B cell (primary cell): ENCODE data around the gene KIF4B. TPM values are rescaled to one million over a fixed set of nuclear protein-coding genes. Genes with fewer than 3 reads are reported as not detected.

Source experiments
- ATAC-seq: fragments of 200-7000 bp; cut with Tn5 transposase; one replicate; pipeline ENCODE4 v1.10.0; 2021; ENCODE audit warnings: low read depth, mild to moderate bottlenecking, moderate number of reproducible peaks, moderate library complexity
- CTCF ChIA-PET: fragments of 350-600 bp; sonication (Branson Sonifier 250); formaldehyde crosslinking; loops from one replicate; lab custom pipeline; 2021; ENCODE audit warnings: antibody characterized with exemption, inconsistent platforms; lab: Charles Lee
- POLR2A ChIA-PET: fragments of 350-600 bp; sonication (Branson Sonifier 250); formaldehyde crosslinking; loops from one replicate; lab custom pipeline; 2021; ENCODE audit warnings: antibody characterized with exemption; lab: Charles Lee
- DNase-seq: peaks from one replicate; pipeline ENCODE4 v3.0.0; 2013
- H2AFZ ChIP-seq: 2 replicates; pipeline ENCODE4 v1.6.1; 2012; ENCODE audit warnings: mild to moderate bottlenecking, low read depth, low read length; ENCODE audit not compliant: insufficient read depth, poor library complexity, severe bottlenecking
- H3K27ac ChIP-seq, 2 donors: 1 replicate in 1 of 2; 2 replicates in 1 of 2; pipeline ENCODE4 v1.5.1; 2012 to 2013; ENCODE audit warnings: low read length in 2 of 2, mild to moderate bottlenecking in 2 of 2, moderate library complexity in 1 of 2
- H3K27me3 ChIP-seq, 4 experiments: fragments of 200-600 bp in 1 of 4; sonication (generic) in 1 of 4; replicated peaks in 1 of 4; 1 replicate in 2 of 4; 2 replicates in 2 of 4; pipeline versions ENCODE4 v1.6.1 to v1.7.0; 2013 to 2016; ENCODE audit warnings: low read length in 3 of 4, mild to moderate bottlenecking in 2 of 4, mixed read lengths in 1 of 4, moderate library complexity in 1 of 4; ENCODE audit not compliant: insufficient read depth in 4 of 4, control insufficient read depth in 3 of 4; ENCODE audit errors: control extremely low read depth in 1 of 4
- H3K36me3 ChIP-seq, 2 experiments: replicated peaks in 1 of 2; 1 replicate in 1 of 2; 2 replicates in 1 of 2; pipeline versions ENCODE4 v1.6.1 to v1.7.1; 2013; ENCODE audit warnings: low read length in 1 of 2; ENCODE audit not compliant: insufficient read depth in 2 of 2, control insufficient read depth in 1 of 2; ENCODE audit errors: control extremely low read depth in 1 of 2, extremely low read depth in 1 of 2
- H3K4me1 ChIP-seq, 2 donors: fragments of 200-600 bp in 1 of 2; sonication (generic) in 1 of 2; 1 replicate in 1 of 2; 2 replicates in 1 of 2; pipeline versions ENCODE4 v1.5.1 to v1.6.1; 2013 to 2017; ENCODE audit warnings: low read length in 2 of 2; ENCODE audit not compliant: control insufficient read depth in 2 of 2, insufficient read depth in 2 of 2
- H3K4me2 ChIP-seq: replicated peaks from 2 replicates; pipeline ENCODE3; 2012; ENCODE audit warnings: mild to moderate bottlenecking, low read depth, low read length; ENCODE audit not compliant: poor library complexity, severe bottlenecking
- H3K4me3 ChIP-seq, 5 experiments: fragments of 200-600 bp in 1 of 5; sonication (generic) in 1 of 5; 1 replicate in 3 of 5; 2 replicates in 2 of 5; pipeline versions ENCODE4 v1.5.1 to v1.7.0; 2011 to 2016; ENCODE audit warnings: low read length in 4 of 5, mild to moderate bottlenecking in 4 of 5, low read depth in 2 of 5, control low read depth in 1 of 5, moderate library complexity in 1 of 5; ENCODE audit not compliant: insufficient read depth in 1 of 5; ENCODE audit errors: control extremely low read depth in 1 of 5, extremely low read depth in 1 of 5
- H3K79me2 ChIP-seq: fragments of 200-600 bp; sonication (generic); one replicate; pipeline ENCODE4 v1.6.0; 2016; ENCODE audit warnings: low read length; ENCODE audit not compliant: control insufficient read depth, insufficient read depth
- H3K9ac ChIP-seq: fragments of 200-600 bp; sonication (generic); 2 replicates; pipeline ENCODE4 v1.6.1; 2017; ENCODE audit warnings: mild to moderate bottlenecking, low read length, moderate library complexity
- H3K9me3 ChIP-seq, 3 donors: one replicate each; pipeline versions ENCODE4 v1.6.1 to v1.7.1; 2013; ENCODE audit warnings: low read length in 2 of 3; ENCODE audit not compliant: control insufficient read depth in 2 of 3, insufficient read depth in 1 of 3; ENCODE audit errors: control extremely low read depth in 1 of 3
- H4K20me1 ChIP-seq: 2 replicates; pipeline ENCODE4 v1.6.0; 2012; ENCODE audit warnings: mild to moderate bottlenecking, low read length; ENCODE audit not compliant: insufficient read depth, control insufficient read depth, poor library complexity, severe bottlenecking
- H3K27ac Mint-ChIP-seq: one replicate; pipeline ENCODE4 v1.8.0; 2021; ENCODE audit warnings: mixed read lengths
- H3K27me3 Mint-ChIP-seq: one replicate; pipeline ENCODE4 v1.8.0; 2021; ENCODE audit warnings: mixed read lengths
- H3K4me1 Mint-ChIP-seq: one replicate; pipeline ENCODE4 v1.8.0; 2021; ENCODE audit warnings: mixed read lengths
- H3K4me3 Mint-ChIP-seq: one replicate; pipeline ENCODE4 v1.8.0; 2021; ENCODE audit warnings: mixed read lengths
- H3K9me3 Mint-ChIP-seq: one replicate; pipeline ENCODE4 v1.8.0; 2022; ENCODE audit warnings: mixed read lengths; ENCODE audit not compliant: insufficient read depth
- EZH2 ChIP-seq: IDR thresholded peaks from 2 replicates; pipeline ENCODE4 v1.6.1; 2012; ENCODE audit warnings: borderline replicate concordance, low read depth, mild to moderate bottlenecking, moderate library complexity, low read length; ENCODE audit not compliant: insufficient read depth, poor library complexity, severe bottlenecking
- WGBS: methylation state at CpG from one replicate; pipeline ENCODE4 v1.1.5; 2013; ENCODE audit warnings: missing lambda C conversion rate; ENCODE audit not compliant: insufficient coverage; 5-methylcytosine and 5-hydroxymethylcytosine counted together
- intact Hi-C: fragments of 100-400 bp; cut with micrococcal nuclease; formaldehyde crosslinking; loops from one replicate; pipeline ENCODE4 v1.10.0; 2022
- polyA plus RNA-seq: library from polyadenylated mRNA; depleted of rRNA; stranded (reverse); fragments of >200 nt; gene quantifications from 2 replicates; pipeline ENCODE4 v1.2.3, GENCODE V29; 2012
- total RNA-seq, 2 donors: library from RNA; stranded (reverse); fragments of 120-200 nt in 1 of 2; gene quantifications; 1 replicate in 1 of 2; 2 replicates in 1 of 2; pipeline versions ENCODE4 v1.2.3 to v1.2.4, GENCODE V29; 2013 to 2022
- TF ChIP-seq, protein P1 (sequence below): fragments of 200-600 bp; IDR thresholded peaks from one replicate; pipeline ENCODE4 v1.8.0; 2022; ENCODE audit warnings: antibody characterized with exemption, mild to moderate bottlenecking

KIF4B gene
- total and polyA plus RNA-seq, 2 donors (not counting 1 experiment from before 2014, with no cell fraction given) = not detected

DNA sequence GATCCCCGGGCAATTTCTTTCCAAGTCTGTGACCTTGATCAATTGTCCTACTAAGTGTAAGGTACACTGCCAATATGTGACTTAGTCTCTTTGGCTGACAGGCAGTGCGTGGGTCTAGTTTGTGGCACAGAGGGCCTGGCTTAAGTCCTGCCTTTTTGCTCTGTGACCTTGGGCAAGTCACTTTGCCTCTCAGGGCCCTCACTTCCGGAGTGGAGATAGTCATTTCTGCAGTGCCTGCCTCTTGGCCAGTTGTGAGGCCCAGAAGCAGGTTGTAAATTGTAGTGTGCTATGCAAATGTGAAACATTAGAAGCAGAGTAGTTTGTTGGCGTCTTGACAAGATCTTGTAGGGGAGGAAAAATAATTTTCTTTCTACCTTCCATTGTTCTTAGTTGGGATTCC lies 39.0 kb downstream of the KIF4B start:
- TF ChIP-seq, protein P1, sequence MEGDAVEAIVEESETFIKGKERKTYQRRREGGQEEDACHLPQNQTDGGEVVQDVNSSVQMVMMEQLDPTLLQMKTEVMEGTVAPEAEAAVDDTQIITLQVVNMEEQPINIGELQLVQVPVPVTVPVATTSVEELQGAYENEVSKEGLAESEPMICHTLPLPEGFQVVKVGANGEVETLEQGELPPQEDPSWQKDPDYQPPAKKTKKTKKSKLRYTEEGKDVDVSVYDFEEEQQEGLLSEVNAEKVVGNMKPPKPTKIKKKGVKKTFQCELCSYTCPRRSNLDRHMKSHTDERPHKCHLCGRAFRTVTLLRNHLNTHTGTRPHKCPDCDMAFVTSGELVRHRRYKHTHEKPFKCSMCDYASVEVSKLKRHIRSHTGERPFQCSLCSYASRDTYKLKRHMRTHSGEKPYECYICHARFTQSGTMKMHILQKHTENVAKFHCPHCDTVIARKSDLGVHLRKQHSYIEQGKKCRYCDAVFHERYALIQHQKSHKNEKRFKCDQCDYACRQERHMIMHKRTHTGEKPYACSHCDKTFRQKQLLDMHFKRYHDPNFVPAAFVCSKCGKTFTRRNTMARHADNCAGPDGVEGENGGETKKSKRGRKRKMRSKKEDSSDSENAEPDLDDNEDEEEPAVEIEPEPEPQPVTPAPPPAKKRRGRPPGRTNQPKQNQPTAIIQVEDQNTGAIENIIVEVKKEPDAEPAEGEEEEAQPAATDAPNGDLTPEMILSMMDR = no peak
- no peak for TF ChIP-seq EZH2
- ATAC-seq = no peak
- no peaks in the 10 kb centered on the region for H3K9me3 Mint-ChIP-seq

DNA sequence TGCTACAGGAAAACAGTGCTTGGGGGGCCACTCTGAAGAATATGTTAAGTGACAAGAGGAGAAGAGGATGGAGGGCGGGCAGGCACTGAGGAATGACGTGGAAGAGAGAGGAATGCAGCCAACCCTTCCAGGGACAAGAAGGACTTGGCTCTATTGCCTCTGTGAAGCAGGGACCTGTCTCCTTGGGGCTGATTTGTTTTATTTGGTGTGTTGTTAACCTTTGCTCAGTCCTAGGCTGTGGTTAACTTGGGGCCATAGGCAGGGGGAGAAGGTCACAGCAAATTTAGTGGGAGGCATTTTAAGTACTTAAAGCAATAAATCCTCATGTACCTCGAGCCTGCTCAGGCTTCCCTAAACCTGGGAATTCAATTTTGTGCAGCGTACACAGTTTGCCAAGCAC lies 39.9 kb downstream of the KIF4B start:
- H3K36me3 ChIP-seq = no peaks in the 10 kb centered on the region
- TF ChIP-seq EZH2 = no peak
- TF ChIP-seq, protein P1 = no peak
- no peak overlapping the region for H3K4me3 Mint-ChIP-seq
- 67% methylated on average over 2 of the region's 4 CpGs for WGBS
- no peaks in the 10 kb centered on the region for H3K9me3 ChIP-seq
- ChIA-PET POLR2A (no interaction called here), CTCF (no interaction called here)
- no peak overlapping the region for H3K4me3 ChIP-seq
- no peaks in the 10 kb centered on the region for H3K27me3 ChIP-seq
- H3K27ac ChIP-seq = no peak overlapping the region
- ATAC-seq = no peak
- peaks cover 3% of the 10 kb centered on the region for H3K27me3 Mint-ChIP-seq
- H3K4me1 ChIP-seq = no peaks in the 10 kb centered on the region
- no peaks in the 10 kb centered on the region for H3K79me2 ChIP-seq
- H3K9me3 Mint-ChIP-seq = no peaks in the 10 kb centered on the region
- no peak for DNase-seq
- no peaks in the 10 kb centered on the region for H3K4me1 Mint-ChIP-seq
- H3K4me2 ChIP-seq = no peak overlapping the region
- intact Hi-C loops = no loop called here
- H3K9ac ChIP-seq = no peak overlapping the region
- H4K20me1 ChIP-seq = no peaks in the 10 kb centered on the region
- no peak overlapping the region for H3K27ac Mint-ChIP-seq
- no peak overlapping the region for H2AFZ ChIP-seq

More for the DNA sequence above, 39.0 kb downstream of the KIF4B start:
- H3K36me3 ChIP-seq = no peaks in the 10 kb centered on the region
- H3K9ac ChIP-seq = no peak overlapping the region
- no peak overlapping the region for H3K4me2 ChIP-seq
- no peak overlapping the region for H3K4me3 Mint-ChIP-seq
- H3K4me1 ChIP-seq = no peaks in the 10 kb centered on the region
- intact Hi-C loops = no loop called here
- H3K4me1 Mint-ChIP-seq = no peaks in the 10 kb centered on the region
- no peak for DNase-seq
- no peak overlapping the region for H2AFZ ChIP-seq
- no peak overlapping the region for H3K27ac Mint-ChIP-seq
- no peak overlapping the region for H3K4me3 ChIP-seq
- H3K27ac ChIP-seq = no peak overlapping the region
- H3K9me3 ChIP-seq = no peaks in the 10 kb centered on the region
- POLR2A ChIA-PET = no interaction called here
- peaks cover 5% of the 10 kb centered on the region for H3K27me3 Mint-ChIP-seq
- H3K79me2 ChIP-seq = no peaks in the 10 kb centered on the region
- CTCF ChIA-PET = no interaction called here
- no peaks in the 10 kb centered on the region for H3K27me3 ChIP-seq
- WGBS = 73% methylated on average over 3 of the region's 4 CpGs
- no peaks in the 10 kb centered on the region for H4K20me1 ChIP-seq
